ENCODE measurements around the gene ETS2. TPM values are rescaled to one million over a fixed set of nuclear protein-coding genes. Genes with fewer than 3 reads are reported as not detected.

ETS2 gene
- total RNA-seq, 1 donor from 2014 or later = 15.4 TPM

- Mint-ChIP-seq H3K36me3 (ENCODE audit: low read depth) (no peaks in the 10 kb centered on the region), H3K27me3 (ENCODE audit: low read depth) (no peaks in the 10 kb centered on the region), H3K9me3 (no peaks in the 10 kb centered on the region), H3K4me1 (peaks cover 28% of the 10 kb centered on the region), H3K27ac (ENCODE audit: unreplicated experiment) (no peak overlapping the region), H3K4me3 (no peak overlapping the region)
- no peak for DNase-seq (ENCODE audit: low read depth, low spot score)
- TF ChIP-seq CTCF (conservative IDR thresholded peaks at IDR 0.05) = no peak
These were observed 44.7 kb downstream of the ETS2 start for GRCh38 chr21:38850277-38850951.

DNA sequence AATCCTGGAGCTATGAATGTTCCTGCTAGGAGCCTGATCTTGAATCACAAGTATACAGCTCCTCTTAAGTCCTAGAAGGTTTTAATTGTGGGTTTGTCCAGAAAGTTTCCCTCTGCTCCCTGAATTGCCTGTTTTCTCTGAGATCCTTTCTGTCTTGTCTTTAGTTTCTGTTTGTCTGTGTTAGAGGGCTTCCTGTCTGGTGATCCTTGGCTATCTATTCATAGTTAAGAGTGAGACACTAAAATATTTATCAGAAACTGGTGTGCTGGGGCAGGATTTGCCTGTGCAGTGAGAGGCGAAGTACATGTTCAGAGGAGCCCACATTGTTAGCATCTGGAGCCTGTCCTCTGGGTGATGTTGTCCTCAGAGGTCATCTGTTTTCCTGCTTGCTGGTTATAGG is 45.4 kb downstream of the ETS2 start:
- Mint-ChIP-seq H3K4me1 (peaks cover 28% of the 10 kb centered on the region), H3K4me3 (no peak overlapping the region), H3K27ac (ENCODE audit: unreplicated experiment) (no peak overlapping the region), H3K9me3 (no peaks in the 10 kb centered on the region), H3K36me3 (ENCODE audit: low read depth) (no peaks in the 10 kb centered on the region), H3K27me3 (ENCODE audit: low read depth) (no peaks in the 10 kb centered on the region)
- DNase-seq (ENCODE audit: low read depth, low spot score) = no peak
- no peak for TF ChIP-seq CTCF (conservative IDR thresholded peaks at IDR 0.05)

DNA sequence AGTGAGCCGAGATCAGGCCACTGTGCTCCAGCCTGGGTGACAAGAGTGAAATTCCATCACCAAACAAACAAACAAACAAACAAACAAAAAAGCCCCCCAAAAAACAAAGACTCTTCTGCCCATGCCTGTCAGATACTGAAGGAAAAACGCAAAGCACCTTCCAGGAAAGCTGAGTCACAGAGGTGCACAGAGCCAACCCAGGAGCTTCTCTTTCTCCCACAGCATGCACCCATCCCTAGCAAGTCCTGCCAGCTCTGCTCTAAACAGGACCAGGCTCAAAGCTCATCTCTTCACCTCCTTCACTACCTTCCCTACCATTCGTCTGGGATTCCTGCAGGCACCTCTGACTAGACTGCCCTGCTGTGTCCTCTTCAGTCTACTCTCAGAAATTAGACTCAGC is 46.5 kb downstream of the ETS2 start:
- no peaks in the 10 kb centered on the region for H3K27me3 Mint-ChIP-seq (ENCODE audit: low read depth)
- peaks cover 27% of the 10 kb centered on the region for H3K4me1 Mint-ChIP-seq
- no peak overlapping the region for H3K4me3 Mint-ChIP-seq
- TF ChIP-seq CTCF (conservative IDR thresholded peaks at IDR 0.05) = no peak
- no peaks in the 10 kb centered on the region for H3K9me3 Mint-ChIP-seq
- H3K36me3 Mint-ChIP-seq (ENCODE audit: low read depth) = no peaks in the 10 kb centered on the region
- no peak for DNase-seq (ENCODE audit: low read depth, low spot score)
- H3K27ac Mint-ChIP-seq (ENCODE audit: unreplicated experiment) = no peak overlapping the region

GRCh38 chr21:38852708-38853107 is 47.0 kb downstream of the ETS2 start:
- H3K4me1 Mint-ChIP-seq = peaks cover 23% of the 10 kb centered on the region
- H3K9me3 Mint-ChIP-seq = no peaks in the 10 kb centered on the region
- no peak overlapping the region for H3K27ac Mint-ChIP-seq (ENCODE audit: unreplicated experiment)
- no peak for TF ChIP-seq CTCF (conservative IDR thresholded peaks at IDR 0.05)
- H3K36me3 Mint-ChIP-seq (ENCODE audit: low read depth) = no peaks in the 10 kb centered on the region
- no peaks in the 10 kb centered on the region for H3K27me3 Mint-ChIP-seq (ENCODE audit: low read depth)
- no peak overlapping the region for H3K4me3 Mint-ChIP-seq
- DNase-seq (ENCODE audit: low read depth, low spot score) = no peak

DNA sequence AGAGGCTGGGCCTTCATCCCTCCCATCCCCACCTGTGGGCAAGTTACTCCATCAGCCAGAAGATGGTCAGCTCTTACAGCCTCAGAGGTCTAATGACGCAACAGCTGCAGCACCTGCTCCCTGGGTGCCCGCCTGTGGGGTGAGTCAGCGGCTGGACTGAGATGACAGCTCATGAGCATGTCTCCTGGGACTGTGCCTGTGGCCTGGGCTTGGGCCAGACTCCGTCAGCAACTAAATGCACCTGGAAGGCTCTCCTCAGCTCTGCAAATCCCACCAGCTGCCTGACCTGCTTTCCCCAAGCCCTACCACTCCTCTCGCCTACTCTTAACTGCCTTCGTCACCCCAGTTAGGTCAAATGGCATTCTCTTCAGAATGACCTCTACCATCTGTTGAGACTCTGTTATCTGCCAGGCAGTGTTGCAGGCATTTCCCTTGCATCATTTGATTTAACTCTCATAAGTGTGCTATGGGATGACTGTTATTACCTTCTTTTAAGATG is 47.7 kb downstream of the ETS2 start:
- Mint-ChIP-seq H3K4me1 (peaks cover 23% of the 10 kb centered on the region), H3K9me3 (no peaks in the 10 kb centered on the region), H3K27me3 (ENCODE audit: low read depth) (no peaks in the 10 kb centered on the region), H3K36me3 (ENCODE audit: low read depth) (no peaks in the 10 kb centered on the region), H3K27ac (ENCODE audit: unreplicated experiment) (no peak overlapping the region), H3K4me3 (no peak overlapping the region)
- no peak for TF ChIP-seq CTCF (conservative IDR thresholded peaks at IDR 0.05)
- DNase-seq (ENCODE audit: low read depth, low spot score) = no peak

Measured in neural crest cell (in vitro differentiated cells).